ENCODE measurements around the gene DNAH6.
A peak's percentile ranks its signal among the peaks of the same experiment; 100 is the strongest.

Gene DNAH6

GRCh38 chr2:84807063-84807485 is 290.8 kb downstream of the DNAH6 start:
- no peak for DNase-seq

- no peak for DNase-seq
Observed at GRCh38 chr2:84808279-84808678, 292.0 kb downstream of the DNAH6 start.

DNA sequence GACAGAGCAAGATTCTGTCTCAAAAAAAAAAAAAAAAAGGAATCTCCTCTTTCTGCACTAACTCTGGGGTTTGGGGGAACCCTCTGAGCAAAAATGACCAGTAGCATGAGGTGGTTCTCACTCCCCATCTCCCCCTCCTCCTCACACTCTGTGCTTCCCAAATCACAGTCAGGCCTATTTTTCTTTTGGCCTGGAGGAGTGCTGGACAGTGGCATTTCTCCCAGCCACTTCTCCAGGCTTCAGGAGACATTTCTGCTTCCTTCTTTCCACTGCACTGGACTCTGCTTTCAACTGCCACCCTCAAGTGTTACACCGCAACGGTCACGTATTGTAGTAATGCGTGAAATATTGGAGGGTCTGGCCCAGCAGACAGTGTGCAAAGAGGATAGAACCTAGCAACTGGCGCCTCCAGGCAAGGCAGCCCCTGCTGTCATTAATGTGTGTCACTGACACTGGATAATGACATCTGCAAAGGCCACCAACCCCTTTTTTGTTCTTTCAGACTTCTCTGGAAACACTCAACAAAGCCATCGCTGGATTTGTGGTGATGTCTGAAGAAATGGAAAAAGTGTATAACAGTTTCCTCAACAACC is 295.6 kb downstream of the DNAH6 start:
- DNase-seq = no peak

DNA sequence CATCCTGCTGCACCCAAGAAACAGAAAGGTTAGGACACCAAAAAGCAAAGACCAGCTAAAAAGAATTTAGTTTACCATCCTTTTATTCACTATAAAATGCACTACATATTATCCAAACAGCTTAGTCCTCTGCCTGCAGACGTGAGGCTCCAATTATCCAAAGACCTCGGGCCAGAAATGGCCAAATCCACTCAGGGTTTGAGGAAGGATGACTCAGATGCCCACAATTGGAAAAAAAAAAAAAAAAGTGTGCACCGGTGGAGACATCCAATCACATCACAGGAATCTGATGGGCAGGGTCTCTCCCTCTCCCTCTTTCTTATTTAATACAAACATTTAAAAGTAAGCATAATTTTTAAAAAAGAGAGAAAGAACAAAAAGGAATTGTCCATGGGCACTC is 298.8 kb downstream of the DNAH6 start:
- DNase-seq = no peak

DNA sequence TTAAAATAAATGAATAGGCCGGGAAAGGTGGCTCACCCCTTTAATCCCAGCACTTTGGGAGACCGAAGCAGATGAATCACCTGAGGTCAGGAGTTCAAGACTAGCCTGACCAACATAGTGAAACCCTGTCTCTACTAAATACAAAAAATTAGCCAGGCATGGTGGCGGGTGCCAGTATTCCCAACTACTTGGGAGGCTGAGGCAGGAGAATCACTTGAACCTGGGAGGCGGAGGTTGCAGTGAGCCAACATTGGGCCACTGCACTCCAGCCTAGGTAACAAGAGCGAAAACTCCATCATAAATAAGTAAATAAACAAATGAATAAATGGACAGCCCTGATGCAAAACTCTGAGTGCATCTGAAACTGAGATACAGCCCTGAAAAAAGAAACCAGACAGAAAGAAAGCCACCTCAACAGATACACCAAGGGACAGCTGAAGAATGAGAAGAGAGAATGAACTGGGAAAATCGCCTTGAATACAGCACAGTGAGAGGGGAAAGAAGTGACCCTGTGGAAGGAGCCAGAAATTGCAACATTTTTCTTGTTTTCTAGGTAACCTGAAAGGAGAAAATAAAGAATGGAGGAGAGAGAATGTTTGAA is 300.2 kb downstream of the DNAH6 start:
- no peak for DNase-seq

DNA sequence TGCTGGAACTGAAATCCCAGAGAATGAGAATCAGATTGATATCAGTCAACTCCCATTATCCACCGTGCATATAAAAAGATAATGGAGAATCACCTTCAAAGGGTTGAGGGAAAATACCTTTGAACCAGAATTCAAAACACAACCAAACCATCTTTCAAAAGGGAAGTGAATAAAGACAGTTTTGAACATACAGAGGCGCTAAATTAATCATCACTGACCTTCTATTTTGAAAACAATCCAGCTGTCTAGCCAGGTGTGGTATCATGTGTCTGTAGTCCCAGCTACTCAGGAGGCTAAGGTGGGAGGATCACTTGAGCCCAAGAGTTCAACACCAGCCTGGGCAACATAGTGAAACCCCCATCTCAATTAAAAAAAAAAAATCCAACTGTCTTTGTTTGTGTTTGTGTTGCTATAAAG is 300.9 kb downstream of the DNAH6 start:
- DNase-seq = no peak

DNA sequence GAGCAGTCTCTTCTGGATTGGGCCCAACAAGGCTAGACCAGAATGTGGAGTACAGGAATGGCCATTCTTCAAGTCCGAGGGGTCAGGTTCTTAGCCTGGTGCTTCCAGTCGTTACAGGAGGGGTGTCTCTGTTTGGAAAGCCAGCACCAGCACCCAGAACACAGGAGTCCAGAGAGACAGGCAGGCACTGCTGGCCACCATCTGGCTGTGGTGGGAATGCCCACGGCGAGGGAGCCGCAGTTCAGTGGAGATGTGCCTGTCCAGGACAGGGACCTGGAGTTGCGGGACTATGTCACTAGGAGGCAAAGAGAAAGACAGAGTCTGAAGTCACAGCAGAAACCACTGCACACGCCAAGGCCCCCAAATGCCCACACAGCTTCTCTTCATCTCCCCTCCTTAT is 305.5 kb downstream of the DNAH6 start:
- DNase-seq = no peak

- no peak for DNase-seq
Observed at GRCh38 chr2:84823229-84823628, 306.9 kb downstream of the DNAH6 start.

GRCh38 chr2:84823788-84824187 is 307.5 kb downstream of the DNAH6 start:
- DNase-seq = no peak

DNA sequence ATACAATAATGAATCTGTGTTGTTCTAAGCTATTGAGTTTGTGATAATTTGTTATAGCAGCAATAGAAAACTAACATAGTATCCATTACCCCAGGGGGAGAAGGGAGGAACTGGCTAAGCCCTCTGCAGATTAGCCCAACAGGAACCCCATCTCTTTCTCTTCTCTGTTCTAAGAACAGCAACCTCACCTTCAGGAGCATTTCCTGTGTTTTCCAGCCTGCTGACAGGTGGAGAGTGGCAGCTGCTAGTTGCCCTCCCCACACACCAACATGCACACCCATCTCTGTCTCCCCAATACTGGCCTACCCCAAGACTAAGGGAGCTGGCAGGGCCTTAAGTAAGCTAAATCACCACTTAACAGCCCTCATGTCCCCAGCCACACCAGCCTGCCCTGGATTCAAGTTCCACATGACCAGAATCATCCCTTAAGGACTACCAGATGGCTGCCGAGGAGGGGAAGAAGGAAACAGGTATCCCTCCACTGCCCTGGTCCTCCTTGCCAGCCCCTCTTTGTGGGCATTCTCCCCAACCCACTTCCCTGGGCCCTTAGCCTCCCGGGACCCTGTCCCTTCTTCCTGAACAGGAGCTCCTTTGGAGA is 311.8 kb downstream of the DNAH6 start:
- no peak for DNase-seq

DNA sequence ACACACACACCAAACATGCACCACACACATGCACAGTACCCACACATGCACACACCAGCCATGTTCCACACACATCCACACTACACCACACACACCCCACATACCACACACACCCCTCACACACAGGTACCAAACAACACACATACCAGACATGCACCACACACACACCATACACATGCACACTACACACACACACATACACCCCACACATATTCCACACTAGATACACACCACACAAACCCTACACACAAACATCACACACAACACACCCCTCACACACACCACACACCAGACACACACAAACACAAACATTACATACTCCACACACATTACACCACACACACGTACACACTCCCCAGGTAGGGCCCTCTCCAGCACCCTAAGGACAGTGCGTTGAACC is 313.4 kb downstream of the DNAH6 start:
- DNase-seq = no peak

- no peak for DNase-seq
Observed at GRCh38 chr2:84830095-84830494, 313.8 kb downstream of the DNAH6 start.

DNA sequence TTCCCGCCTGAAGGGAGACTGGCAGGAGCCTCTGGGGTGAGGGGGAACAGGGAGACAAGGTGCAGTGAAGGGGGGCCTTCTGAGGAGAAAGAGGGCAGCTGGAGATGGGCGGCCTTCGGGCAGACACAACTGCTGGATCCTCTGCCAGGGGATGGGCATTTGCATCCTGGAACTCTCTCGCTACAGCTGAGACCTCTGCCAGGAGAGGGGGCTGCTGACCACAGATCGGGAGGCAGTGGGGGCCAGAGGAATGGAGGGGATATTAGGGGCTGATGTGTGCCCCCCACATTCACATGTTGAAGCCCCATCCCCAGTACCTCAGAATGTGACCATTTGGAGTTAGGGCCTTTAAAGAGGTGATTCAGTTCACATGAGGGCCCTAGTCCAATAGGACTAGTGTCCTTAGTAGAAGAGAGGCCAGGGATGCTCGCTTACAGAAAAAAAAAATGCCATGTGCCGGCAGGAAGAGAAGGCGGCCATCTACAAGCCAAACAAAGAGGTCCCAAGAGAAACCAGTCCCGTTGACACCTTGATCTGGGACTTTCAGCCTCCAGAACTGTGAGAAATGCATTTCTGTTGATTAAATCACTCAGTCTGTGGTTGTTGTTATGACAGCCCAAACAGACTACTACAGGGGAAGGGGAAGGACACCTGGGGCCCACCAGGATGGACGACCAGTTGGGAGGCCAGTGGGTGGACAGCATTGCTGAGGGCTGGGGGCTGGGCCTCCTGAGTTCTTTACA is 314.6 kb downstream of the DNAH6 start:
- no peak for DNase-seq

DNA sequence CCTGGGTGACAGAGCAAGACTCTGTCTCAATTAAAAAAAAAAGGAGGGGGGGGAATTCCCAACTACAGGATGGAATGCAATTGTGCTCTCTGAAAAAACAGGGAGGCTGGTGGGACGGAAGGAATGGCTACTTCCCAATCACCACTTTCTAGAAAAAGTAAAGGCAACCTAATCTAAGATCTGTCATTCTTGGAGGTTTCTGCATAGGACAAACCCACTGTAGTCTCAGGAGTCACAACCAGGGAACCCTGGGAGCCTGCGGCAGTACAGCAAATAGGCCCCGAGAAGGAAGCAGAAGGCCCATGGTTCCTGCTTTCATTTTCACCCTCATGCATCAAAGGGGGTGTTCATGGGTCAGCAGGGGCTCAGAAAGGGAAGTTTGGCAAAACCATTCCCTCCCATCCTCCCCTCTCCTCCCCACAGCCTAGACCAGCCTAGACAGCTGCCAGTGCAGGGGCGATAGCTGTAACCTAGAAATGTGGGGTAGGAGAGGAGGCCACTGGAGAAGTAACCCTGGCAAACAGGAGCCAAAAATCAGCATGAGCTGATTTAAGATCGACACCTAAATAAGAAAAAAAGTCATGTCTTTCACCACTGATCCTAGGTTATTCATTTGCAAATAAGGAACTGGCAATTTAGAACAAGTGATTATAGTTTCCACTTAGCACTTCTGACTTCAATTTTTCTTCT is 316.6 kb downstream of the DNAH6 start:
- DNase-seq = peak in 2 of 6 experiments; percentile 23 to 46

DNA sequence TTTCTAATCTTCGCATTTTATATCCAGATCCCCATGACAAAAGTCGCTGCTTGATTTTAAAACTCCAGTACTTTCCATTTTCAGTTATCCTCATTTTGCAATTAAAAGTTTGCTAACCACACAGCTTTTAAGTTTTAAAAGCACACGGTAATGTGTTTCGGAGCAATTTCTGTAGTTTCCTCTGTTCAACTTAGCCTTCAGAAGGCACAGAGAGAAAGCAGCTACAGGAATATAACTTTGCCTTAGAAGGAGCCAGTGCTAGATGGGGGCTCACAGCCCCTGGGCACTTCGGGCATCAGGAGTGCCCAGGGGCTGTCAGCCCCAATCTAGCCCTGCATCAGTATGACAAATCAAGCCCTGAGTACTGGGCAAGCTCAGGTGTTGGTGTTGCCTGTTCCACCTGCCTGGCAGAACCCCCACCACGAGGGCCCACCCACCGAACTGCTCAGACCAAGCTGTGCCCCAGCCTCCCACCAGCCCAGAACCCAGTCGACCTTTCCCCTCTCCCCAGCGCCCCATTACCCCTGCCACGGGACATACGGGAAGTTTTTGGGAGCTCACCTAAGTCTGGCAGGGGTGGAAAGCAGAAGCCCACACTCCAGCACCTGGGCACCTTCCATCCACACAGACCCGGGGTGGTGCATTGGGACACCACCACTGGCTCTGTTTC is 317.3 kb downstream of the DNAH6 start:
- no peak for DNase-seq

DNA sequence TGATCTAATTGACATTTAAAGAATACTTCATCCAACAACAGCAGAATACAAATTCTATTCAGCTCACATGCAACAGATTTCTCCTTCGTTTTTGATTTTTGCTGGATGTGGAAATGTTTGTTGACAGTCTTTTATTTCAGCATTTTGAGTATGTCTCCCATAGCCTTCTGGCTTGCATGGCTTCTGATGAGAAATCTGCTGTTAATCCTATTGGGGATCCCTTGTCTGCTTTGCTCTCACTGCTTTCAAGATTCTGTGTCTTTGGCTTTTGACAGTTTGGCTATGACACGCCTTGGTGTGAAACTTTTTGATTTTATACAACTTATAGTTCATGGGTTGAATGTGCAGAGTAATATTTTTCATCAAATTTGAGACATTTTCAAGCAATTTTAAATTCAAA is 319.9 kb downstream of the DNAH6 start:
- DNase-seq = no peak

- no peak for DNase-seq
Observed at GRCh38 chr2:84838434-84839145, 322.3 kb downstream of the DNAH6 start.

DNA sequence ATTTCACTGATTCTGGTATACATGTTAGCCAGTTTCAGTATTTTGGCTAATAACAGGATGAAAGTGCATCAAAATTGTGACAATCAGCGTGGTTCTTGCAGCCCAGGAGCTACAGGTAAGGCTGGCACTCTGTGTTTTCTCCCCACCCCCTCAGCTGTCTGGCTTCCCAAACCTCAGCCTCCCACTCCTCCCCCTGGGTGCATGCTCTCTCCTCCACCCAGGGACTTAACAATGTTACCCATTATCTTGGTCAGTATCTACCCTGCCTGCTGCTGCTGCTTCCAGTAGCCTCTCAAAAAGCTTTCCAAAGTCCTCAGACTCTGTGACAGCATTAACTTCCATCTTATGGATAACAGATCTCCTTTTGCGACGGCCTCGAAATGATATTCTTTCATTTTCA is 323.6 kb downstream of the DNAH6 start:
- DNase-seq = peak in 2 of 6 experiments; percentile 29 to 46

- DNase-seq = peak in 2 of 6 experiments; percentile 37 to 44
Observed at GRCh38 chr2:84840306-84840705, 324.0 kb downstream of the DNAH6 start.

- DNase-seq = peak in 4 of 6 experiments; percentile 26 to 76 (median 68)
Observed at GRCh38 chr2:84841577-84841976, 325.3 kb downstream of the DNAH6 start.

- DNase-seq = peak in 1 of 6 experiments; percentile 11
Observed at GRCh38 chr2:84844141-84844540, 327.8 kb downstream of the DNAH6 start.

All from stimulated activated naive CD4-positive, alpha-beta T cell (primary cell).